ENCODE measurements around the gene KICS2.

GRCh38 chr12:64212119-64212746 is 9.9 kb downstream of the KICS2 start:
- no peak for TF ChIP-seq ZNF18 (CRISPR knock-in tag; IDR thresholded peaks at IDR 0.05; ENCODE audit: insufficient replicate concordance)
- no peak for TF ChIP-seq SNRNP70 (IDR thresholded peaks at IDR 0.05; ENCODE audit: low read depth, low read length)
- no peak for TF ChIP-seq JUND (CRISPR knock-in tag; IDR thresholded peaks at IDR 0.05)
- TF ChIP-seq NR2C2 (CRISPR knock-in tag; IDR thresholded peaks at IDR 0.05; ENCODE audit: borderline replicate concordance): no peak
- no peak for TF ChIP-seq ZBTB43 (CRISPR knock-in tag; conservative IDR thresholded peaks at IDR 0.05)
- TF ChIP-seq POLR2G (IDR thresholded peaks at IDR 0.05; ENCODE audit: low read depth, low read length): no peak
- TF ChIP-seq ZNF12 (CRISPR knock-in tag; IDR thresholded peaks at IDR 0.05): no peak
